H9 (cell line): ENCODE results near the gene RETN. TPM values are rescaled to one million over a fixed set of nuclear protein-coding genes. Genes with fewer than 3 reads are reported as not detected.

ENCODE experiments used
- DNase-seq: peaks from one replicate; pipeline ENCODE4 v3.0.0-alpha.2; 2017
- H2AFZ ChIP-seq: one replicate; pipeline ENCODE4 v1.6.1; 2013; ENCODE audit warnings: mild to moderate bottlenecking, low read length, control low read depth, moderate library complexity
- H2AK5ac ChIP-seq: 2 replicates; pipeline ENCODE4 v1.6.1; 2013; ENCODE audit warnings: low read length, control low read depth, mixed read lengths; ENCODE audit not compliant: insufficient read length
- H2BK120ac ChIP-seq: one replicate; pipeline ENCODE4 v1.6.1; 2013; ENCODE audit warnings: low read depth, mild to moderate bottlenecking, low read length, control low read depth, inconsistent platforms; ENCODE audit not compliant: poor library complexity, severe bottlenecking
- H2BK12ac ChIP-seq: 2 replicates; pipeline ENCODE4 v1.6.1; 2013; ENCODE audit warnings: low read length, control low read depth, mixed read lengths, low read depth; ENCODE audit not compliant: insufficient read length
- H2BK15ac ChIP-seq: 2 replicates; pipeline ENCODE4 v1.6.1; 2013; ENCODE audit warnings: low read depth, low read length, control low read depth
- H2BK20ac ChIP-seq: one replicate; pipeline ENCODE4 v1.6.1; 2013; ENCODE audit warnings: low read depth, mild to moderate bottlenecking, low read length, control low read depth, inconsistent platforms; ENCODE audit not compliant: poor library complexity, severe bottlenecking
- H2BK5ac ChIP-seq: 2 replicates; pipeline ENCODE4 v1.6.1; 2013; ENCODE audit warnings: low read length, control low read depth, mixed read lengths; ENCODE audit not compliant: insufficient read length
- H3K14ac ChIP-seq: 2 replicates; pipeline ENCODE4 v1.6.1; 2013; ENCODE audit warnings: low read length, control low read depth; ENCODE audit not compliant: insufficient read depth
- H3K18ac ChIP-seq: 2 replicates; pipeline ENCODE4 v1.6.1; 2013; ENCODE audit warnings: low read depth, mild to moderate bottlenecking, mixed read lengths, low read length, control low read depth; ENCODE audit not compliant: insufficient read length
- H3K23ac ChIP-seq: 2 replicates; pipeline ENCODE4 v1.6.1; 2013; ENCODE audit warnings: low read length, control low read depth, mixed read lengths, low read depth; ENCODE audit not compliant: insufficient read length
- H3K23me2 ChIP-seq: 2 replicates; pipeline ENCODE4 v1.6.1; 2013; ENCODE audit warnings: low read depth, mild to moderate bottlenecking, mixed read lengths, low read length, control low read depth; ENCODE audit not compliant: insufficient read length, poor library complexity, severe bottlenecking
- H3K27ac ChIP-seq: 2 replicates; pipeline ENCODE4 v1.5.1; 2013; ENCODE audit warnings: low read length, control low read depth, mixed read lengths, low read depth; ENCODE audit not compliant: insufficient read length
- H3K27me3 ChIP-seq: 2 replicates; pipeline ENCODE4 v1.6.1; 2013; ENCODE audit warnings: low read length, control low read depth, inconsistent platforms; ENCODE audit not compliant: insufficient read depth
- H3K4ac ChIP-seq: 2 replicates; pipeline ENCODE4 v1.6.1; 2013; ENCODE audit warnings: low read depth, mild to moderate bottlenecking, control low read depth, inconsistent platforms, low read length, moderate library complexity
- H3K4me1 ChIP-seq: 2 replicates; pipeline ENCODE4 v1.6.1; 2013; ENCODE audit warnings: low read length, control low read depth, inconsistent platforms; ENCODE audit not compliant: insufficient read depth
- H3K4me2 ChIP-seq: 2 replicates; pipeline ENCODE4 v1.6.1; 2013; ENCODE audit warnings: low read length, control low read depth, mixed read lengths; ENCODE audit not compliant: insufficient read length, insufficient read depth
- H3K56ac ChIP-seq: 2 replicates; pipeline ENCODE4 v1.6.1; 2013; ENCODE audit warnings: low read depth, mild to moderate bottlenecking, mixed read lengths, low read length, control low read depth; ENCODE audit not compliant: insufficient read length
- H3K79me1 ChIP-seq: 2 replicates; pipeline ENCODE4 v1.6.1; 2013; ENCODE audit warnings: low read depth, mild to moderate bottlenecking, moderate library complexity, low read length, control low read depth, inconsistent platforms; ENCODE audit not compliant: insufficient read depth, poor library complexity, severe bottlenecking
- H3K79me2 ChIP-seq: 2 replicates; pipeline ENCODE4 v1.6.1; 2013; ENCODE audit warnings: low read length, control low read depth, inconsistent platforms; ENCODE audit not compliant: insufficient read depth
- H3K9ac ChIP-seq: 2 replicates; pipeline ENCODE4 v1.6.1; 2013; ENCODE audit warnings: low read length, control low read depth, mixed read lengths; ENCODE audit not compliant: insufficient read length; ENCODE audit errors: extremely low read depth
- H3K9me3 ChIP-seq: one replicate; pipeline ENCODE4 v1.6.1; 2013; ENCODE audit warnings: low read depth, low read length, inconsistent platforms; ENCODE audit not compliant: control insufficient read depth
- H3T11ph ChIP-seq: one replicate; pipeline ENCODE4 v1.6.1; 2013; ENCODE audit warnings: mild to moderate bottlenecking, low read length, control low read depth, inconsistent platforms
- H4K20me1 ChIP-seq: one replicate; pipeline ENCODE4 v1.6.1; 2013; ENCODE audit not compliant: control insufficient read depth, insufficient read length, insufficient read depth
- H4K5ac ChIP-seq: 2 replicates; pipeline ENCODE4 v1.6.1; 2013; ENCODE audit warnings: low read depth, mild to moderate bottlenecking, mixed read lengths, low read length, control low read depth; ENCODE audit not compliant: insufficient read length
- H4K8ac ChIP-seq: replicated peaks from 2 replicates; pipeline ENCODE4 v1.6.1; 2013; ENCODE audit warnings: low read length, control low read depth, mixed read lengths, low read depth; ENCODE audit not compliant: insufficient read length
- H4K91ac ChIP-seq: 2 replicates; pipeline ENCODE4 v1.6.1; 2013; ENCODE audit warnings: low read depth, mild to moderate bottlenecking, moderate library complexity, mixed read lengths, low read length, control low read depth; ENCODE audit not compliant: insufficient read length
- H3K27ac Mint-ChIP-seq, 3 experiments: 2 replicates in 2 of 3; 3 replicates in 1 of 3; pipeline ENCODE4 v1.8.0; 2020 to 2021; ENCODE audit warnings: mixed read lengths in 3 of 3, mild to moderate bottlenecking in 1 of 3, moderate library complexity in 1 of 3
- H3K27me3 Mint-ChIP-seq: 2 replicates; pipeline ENCODE4 v1.8.0; 2021; ENCODE audit warnings: low read depth, mild to moderate bottlenecking, moderate library complexity, mixed read lengths
- H3K36me3 Mint-ChIP-seq, 3 experiments: 2 replicates in 2 of 3; 3 replicates in 1 of 3; pipeline ENCODE4 v1.8.0; 2020 to 2021; ENCODE audit warnings: low read depth in 3 of 3, mixed read lengths in 3 of 3; ENCODE audit not compliant: insufficient read depth in 1 of 3
- H3K4me1 Mint-ChIP-seq, 2 experiments: 2 replicates each; pipeline ENCODE4 v1.8.0; 2020; ENCODE audit warnings: mixed read lengths in 2 of 2
- H3K4me3 Mint-ChIP-seq, 2 experiments: 2 replicates in 1 of 2; 3 replicates in 1 of 2; pipeline ENCODE4 v1.8.0; 2020 to 2021; ENCODE audit warnings: mild to moderate bottlenecking in 2 of 2, mixed read lengths in 2 of 2, moderate library complexity in 1 of 2
- H3K9me3 Mint-ChIP-seq, 2 experiments: 2 replicates in 1 of 2; 3 replicates in 1 of 2; pipeline ENCODE4 v1.8.0; 2020; ENCODE audit warnings: mild to moderate bottlenecking in 2 of 2, mixed read lengths in 2 of 2, moderate library complexity in 1 of 2
- WGBS: extraction: QIAGEN DNeasy Blood & Tissue Kit; methylation state at CpG from one replicate; pipeline ENCODE4 v1.1.7; 2013; ENCODE audit warnings: missing lambda C conversion rate, low lambda C conversion rate, mixed read lengths; ENCODE audit not compliant: insufficient read length; ENCODE audit errors: extremely low coverage; 5-methylcytosine and 5-hydroxymethylcytosine counted together
- total RNA-seq: library from RNA; stranded (reverse); gene quantifications from 2 replicates; pipeline ENCODE4 v1.2.1, GENCODE V29; 2021
- TF ChIP-seq, protein P1 (sequence below): fragments of 200-600 bp; sonication (generic); conservative IDR thresholded peaks from 3 replicates; pipeline ENCODE4 v1.8.0; 2021; ENCODE audit warnings: antibody characterized with exemption, mild to moderate bottlenecking

Gene RETN
- total RNA-seq, 1 experiment from 2014 or later: not detected

DNA sequence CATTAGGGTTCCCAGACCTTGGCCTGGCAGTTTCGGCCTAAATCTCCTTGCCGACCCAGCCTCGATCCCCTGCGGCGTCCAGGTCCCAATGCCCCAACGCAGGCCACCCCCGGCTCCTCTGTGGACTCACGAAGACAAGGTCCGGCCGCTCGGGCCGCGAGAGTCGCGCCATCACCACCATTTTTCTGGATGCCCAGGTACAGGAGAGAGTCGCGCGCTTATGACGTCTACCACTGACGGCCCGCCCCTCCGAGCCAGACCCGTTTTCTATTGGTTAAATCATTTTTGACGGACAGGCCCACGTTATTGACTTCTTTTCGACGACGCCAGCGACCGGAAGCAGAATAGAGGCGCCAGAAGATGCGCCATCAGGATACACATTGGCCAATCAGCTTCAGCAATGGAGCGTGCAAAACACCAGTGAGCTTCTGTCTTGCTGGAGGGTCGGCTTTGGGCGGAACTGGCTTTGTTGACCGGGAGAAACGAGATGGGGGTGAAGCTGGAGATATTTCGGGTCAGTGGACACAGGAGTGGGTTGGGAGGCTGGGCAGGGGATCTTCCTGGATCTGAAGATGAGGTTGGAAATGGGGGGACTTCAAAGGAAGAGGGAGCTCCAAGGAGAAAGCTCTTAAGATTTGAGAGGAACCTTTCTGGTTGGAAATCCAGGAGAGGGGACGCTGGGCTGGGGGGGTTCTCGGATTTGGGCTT is 39.3 kb upstream of the RETN start, which contains the start of the genes PET100 and XAB2:
TSS of gene PET100 (plus strand) at position 447 of the 708 bp plus-strand sequence. CDS start at position 488, 41 bp downstream.
TSS of gene XAB2 (minus strand) at position 199 of the 708 bp plus-strand sequence. CDS start at position 181, 18 bp downstream.
- no peaks in the 10 kb centered on the region for H4K20me1 ChIP-seq
- H3T11ph ChIP-seq: no peak within 1 kb of the TSS
- peak within 1 kb of the TSS; percentile 90 to 98 for H3K4me3 Mint-ChIP-seq
- peaks cover 15 to 26% of the 10 kb centered on the region in 2 experiments for H3K4me1 Mint-ChIP-seq
- H2BK12ac ChIP-seq: no peak within 1 kb of the TSS
- H2BK120ac ChIP-seq: peak within 1 kb of the TSS; percentile 74
- peak within 1 kb of the TSS; percentile 74 for H3K18ac ChIP-seq
- H3K4ac ChIP-seq: peak within 1 kb of the TSS; percentile 57; the same call in 1 of the 2 replicates
- peak within 1 kb of the TSS; percentile 90 for H4K91ac ChIP-seq
- H2AK5ac ChIP-seq: no peak within 1 kb of the TSS
- peak within 1 kb of the TSS; percentile 99 for H3K4me2 ChIP-seq
- no peak within 1 kb of the TSS for H4K8ac ChIP-seq
- no peak within 1 kb of the TSS for H3K27ac ChIP-seq
- H2AFZ ChIP-seq: no peak within 1 kb of the TSS
- H3K56ac ChIP-seq: peak within 1 kb of the TSS; percentile 92
- peak within 1 kb of the TSS; percentile 57 for H2BK5ac ChIP-seq
- H3K9me3 Mint-ChIP-seq: no peaks in the 10 kb centered on the region; a peak in 2 of 5 replicates
- peak within 1 kb of the TSS; percentile 72 for H3K14ac ChIP-seq
- H3K36me3 Mint-ChIP-seq: peaks cover 7 to 27% (median 16%) of the 10 kb centered on the region in 3 experiments; a peak in 6 of 7 replicates
- H3K27ac Mint-ChIP-seq: peak within 1 kb of the TSS; percentile 98 to 99 (median 98)
- no peak within 1 kb of the TSS for H2BK15ac ChIP-seq
- H3K79me2 ChIP-seq: peaks cover 28% of the 10 kb centered on the region; the same call in 1 of the 2 replicates
- H3K79me1 ChIP-seq: peaks cover 20% of the 10 kb centered on the region
- no peaks in the 10 kb centered on the region for H3K27me3 ChIP-seq
- peaks cover 14% of the 10 kb centered on the region for H3K23me2 ChIP-seq
- no peaks in the 10 kb centered on the region for H3K4me1 ChIP-seq
- no peak within 1 kb of the TSS for H3K23ac ChIP-seq
- TF ChIP-seq, protein P1, sequence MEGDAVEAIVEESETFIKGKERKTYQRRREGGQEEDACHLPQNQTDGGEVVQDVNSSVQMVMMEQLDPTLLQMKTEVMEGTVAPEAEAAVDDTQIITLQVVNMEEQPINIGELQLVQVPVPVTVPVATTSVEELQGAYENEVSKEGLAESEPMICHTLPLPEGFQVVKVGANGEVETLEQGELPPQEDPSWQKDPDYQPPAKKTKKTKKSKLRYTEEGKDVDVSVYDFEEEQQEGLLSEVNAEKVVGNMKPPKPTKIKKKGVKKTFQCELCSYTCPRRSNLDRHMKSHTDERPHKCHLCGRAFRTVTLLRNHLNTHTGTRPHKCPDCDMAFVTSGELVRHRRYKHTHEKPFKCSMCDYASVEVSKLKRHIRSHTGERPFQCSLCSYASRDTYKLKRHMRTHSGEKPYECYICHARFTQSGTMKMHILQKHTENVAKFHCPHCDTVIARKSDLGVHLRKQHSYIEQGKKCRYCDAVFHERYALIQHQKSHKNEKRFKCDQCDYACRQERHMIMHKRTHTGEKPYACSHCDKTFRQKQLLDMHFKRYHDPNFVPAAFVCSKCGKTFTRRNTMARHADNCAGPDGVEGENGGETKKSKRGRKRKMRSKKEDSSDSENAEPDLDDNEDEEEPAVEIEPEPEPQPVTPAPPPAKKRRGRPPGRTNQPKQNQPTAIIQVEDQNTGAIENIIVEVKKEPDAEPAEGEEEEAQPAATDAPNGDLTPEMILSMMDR: no peak
- peak within 1 kb of the TSS; percentile 88 for H4K5ac ChIP-seq
- DNase-seq: peak; percentile 98
- peak within 1 kb of the TSS; percentile 94 for H3K9ac ChIP-seq
- H2BK20ac ChIP-seq: no peak within 1 kb of the TSS
- WGBS: no CpG with 5 or more reads among the region's 40 CpGs
- H3K27me3 Mint-ChIP-seq: peaks cover 6% of the 10 kb centered on the region
- H3K9me3 ChIP-seq: no peaks in the 10 kb centered on the region
